Stomach (tissue), 4 donors: ENCODE measurements around the gene PDZK1IP1.

Experiments
- CTCF ChIP-seq, 7 experiments: fragments of 450-650 bp in 4 of 7; fragments of 200-600 bp in 3 of 7; sonication (generic) in 3 of 7; IDR thresholded peaks; one replicate each; pipeline ENCODE4 v1.5.1; 2016 to 2019; ENCODE audit warnings: antibody characterized with exemption in 7 of 7, control low read depth in 2 of 7, mild to moderate bottlenecking in 1 of 7
- EP300 ChIP-seq: sonication (generic); formaldehyde crosslinking; IDR thresholded peaks from one replicate; pipeline ENCODE4 v1.6.1; 2017; ENCODE audit warnings: antibody characterized with exemption
- POLR2A ChIP-seq, 4 donors: fragments of 450-650 bp; IDR thresholded peaks; one replicate each; pipeline ENCODE4 v1.6.1; 2016; ENCODE audit warnings: antibody characterized with exemption in 4 of 4, control low read depth in 2 of 4, mild to moderate bottlenecking in 1 of 4, moderate library complexity in 1 of 4
- POLR2AphosphoS5 ChIP-seq, 3 donors: sonication (generic); formaldehyde crosslinking; IDR thresholded peaks; one replicate each; pipeline ENCODE4 v1.6.1; 2016; ENCODE audit warnings: antibody characterized with exemption in 3 of 3

DNA sequence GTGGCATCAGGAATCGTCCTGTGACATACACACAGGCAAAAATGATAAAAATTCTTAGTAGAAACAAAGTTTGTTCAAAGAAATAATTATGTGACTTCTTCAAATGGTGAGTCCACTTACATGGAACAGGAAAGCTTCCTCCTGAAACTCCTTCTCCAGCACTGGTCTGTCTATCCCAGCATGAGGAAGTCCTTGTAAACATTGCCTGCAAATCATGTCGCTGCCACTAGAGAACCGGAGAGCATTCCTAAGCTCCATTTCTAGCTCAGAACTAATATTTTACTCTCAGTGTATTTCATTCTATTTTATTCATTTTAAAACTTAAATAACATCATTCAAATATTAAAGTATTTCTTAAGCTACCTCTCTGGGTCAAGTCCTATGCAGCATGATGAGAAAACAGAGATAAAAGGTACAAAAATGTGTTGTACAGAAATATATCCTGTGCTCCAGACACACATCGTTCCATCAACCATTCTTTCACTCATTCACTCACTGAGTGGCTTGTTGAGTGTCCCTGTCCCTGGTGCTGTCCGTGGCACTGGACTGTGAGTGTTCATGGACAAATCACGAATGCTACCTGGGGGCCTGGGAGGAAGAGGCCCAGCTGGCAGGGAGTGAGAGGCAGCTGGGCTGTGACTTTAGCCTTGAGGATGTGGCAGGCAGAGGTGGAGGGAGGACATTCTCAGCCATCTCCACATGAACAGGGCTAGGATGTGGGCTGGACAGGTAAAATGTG, 42.6 kb downstream of the PDZK1IP1 start:
- TF ChIP-seq POLR2A (IDR thresholded peaks at IDR 0.05) (no peak), CTCF (IDR thresholded peaks at IDR 0.05) (no peak), EP300 (no peak), POLR2AphosphoS5 (IDR thresholded peaks at IDR 0.05) (no peak)
